Measurements from ENCODE around the gene WNT4. TPM values are rescaled to one million over a fixed set of nuclear protein-coding genes. Genes with fewer than 3 reads are reported as not detected.
A peak's percentile ranks its signal among the peaks of the same experiment; 100 is the strongest.

WNT4 gene
- total RNA-seq, 1 experiment from 2014 or later: 0.53 TPM

GRCh38 chr1:22131875-22132486 is 10.9 kb downstream of the WNT4 start:
- peak; percentile 76 for DNase-seq (ENCODE audit: low spot score)

- DNase-seq (ENCODE audit: low spot score): no peak
These were observed 11.8 kb downstream of the WNT4 start for GRCh38 chr1:22131062-22131461.

GRCh38 chr1:22129501-22130117 is 13.3 kb downstream of the WNT4 start:
- no peak for DNase-seq (ENCODE audit: low spot score)

- DNase-seq (ENCODE audit: low spot score): no peak
These were observed 14.5 kb downstream of the WNT4 start for GRCh38 chr1:22128392-22128791.

- no peak for DNase-seq (ENCODE audit: low spot score)
These were observed 15.2 kb downstream of the WNT4 start for GRCh38 chr1:22127731-22128130.

GRCh38 chr1:22127248-22127647 is 15.6 kb downstream of the WNT4 start:
- DNase-seq (ENCODE audit: low spot score): no peak

GRCh38 chr1:22126531-22126930 is 16.4 kb downstream of the WNT4 start:
- DNase-seq (ENCODE audit: low spot score): no peak

GRCh38 chr1:22124592-22125229 is 18.2 kb downstream of the WNT4 start:
- DNase-seq (ENCODE audit: low spot score): no peak

GRCh38 chr1:22123901-22124404 is 18.9 kb downstream of the WNT4 start:
- DNase-seq (ENCODE audit: low spot score): no peak

- no peak for DNase-seq (ENCODE audit: low spot score)
These were observed 19.9 kb downstream of the WNT4 start for GRCh38 chr1:22123071-22123390.

- no peak for DNase-seq (ENCODE audit: low spot score)
These were observed 20.4 kb downstream of the WNT4 start for GRCh38 chr1:22122273-22123070.

GRCh38 chr1:22121421-22121911 is 21.4 kb downstream of the WNT4 start:
- DNase-seq (ENCODE audit: low spot score): no peak

- no peak for DNase-seq (ENCODE audit: low spot score)
These were observed 22.5 kb downstream of the WNT4 start for GRCh38 chr1:22120469-22120790.

GRCh38 chr1:22119626-22120468 is 23.1 kb downstream of the WNT4 start:
- DNase-seq (ENCODE audit: low spot score): no peak

- DNase-seq (ENCODE audit: low spot score): no peak
These were observed 24.5 kb downstream of the WNT4 start for GRCh38 chr1:22118291-22118992.

- no peak for DNase-seq (ENCODE audit: low spot score)
These were observed 25.0 kb downstream of the WNT4 start for GRCh38 chr1:22117851-22118250.

- DNase-seq (ENCODE audit: low spot score): no peak
These were observed 25.7 kb downstream of the WNT4 start for GRCh38 chr1:22117238-22117637.

GRCh38 chr1:22115286-22115685 is 27.6 kb downstream of the WNT4 start:
- no peak for DNase-seq (ENCODE audit: low spot score)

GRCh38 chr1:22114083-22115012 is 28.5 kb downstream of the WNT4 start:
- DNase-seq (ENCODE audit: low spot score): no peak

- DNase-seq (ENCODE audit: low spot score): no peak
These were observed 30.3 kb downstream of the WNT4 start for GRCh38 chr1:22112554-22112953.
